Stimulated activated CD8-positive, alpha-beta memory T cell treated with anti-CD3 and anti-CD28 coated beads, Interleukin-12 subunit alpha, Interleukin-12 subunit beta, amount 100 ng/mL, for 4 hours (primary cell): ENCODE data around the gene DOCK6.

Source experiments
- DNase-seq: peaks from one replicate; pipeline ENCODE4 v3.0.0-alpha.2; 2020; ENCODE audit warnings: low read depth

Gene DOCK6

GRCh38 chr19:11225172-11225571 is 37.2 kb downstream of the DOCK6 start:
- no peak for DNase-seq

GRCh38 chr19:11224429-11224828 is 37.9 kb downstream of the DOCK6 start:
- no peak for DNase-seq

GRCh38 chr19:11223200-11223599 is 39.1 kb downstream of the DOCK6 start:
- DNase-seq = no peak

GRCh38 chr19:11221082-11221598 is 41.2 kb downstream of the DOCK6 start:
- no peak for DNase-seq

GRCh38 chr19:11214387-11214786 is 47.9 kb downstream of the DOCK6 start:
- DNase-seq = no peak

GRCh38 chr19:11210656-11210928 is 51.7 kb downstream of the DOCK6 start:
- no peak for DNase-seq

GRCh38 chr19:11209839-11210655 is 52.3 kb downstream of the DOCK6 start:
- DNase-seq = no peak

GRCh38 chr19:11208561-11209471 is 53.5 kb downstream of the DOCK6 start:
- no peak for DNase-seq

- DNase-seq = no peak
Observed at GRCh38 chr19:11205939-11206570, 56.3 kb downstream of the DOCK6 start.

- no peak for DNase-seq
Observed at GRCh38 chr19:11204943-11205349, 57.4 kb downstream of the DOCK6 start.

GRCh38 chr19:11204076-11204602 is 58.2 kb downstream of the DOCK6 start:
- DNase-seq = no peak

GRCh38 chr19:11203194-11204075 is 58.9 kb downstream of the DOCK6 start:
- DNase-seq = no peak

- DNase-seq = no peak
Observed at GRCh38 chr19:11202488-11203193, 59.7 kb downstream of the DOCK6 start.

GRCh38 chr19:11201791-11202190 is 60.5 kb downstream of the DOCK6 start:
- no peak for DNase-seq

GRCh38 chr19:11200931-11201330 is 61.4 kb downstream of the DOCK6 start:
- no peak for DNase-seq

GRCh38 chr19:11200015-11200574 is 62.2 kb downstream of the DOCK6 start:
- no peak for DNase-seq

GRCh38 chr19:11199517-11199916 is 62.8 kb downstream of the DOCK6 start:
- DNase-seq = no peak

GRCh38 chr19:11198769-11199424 is 63.4 kb downstream of the DOCK6 start:
- no peak for DNase-seq

- DNase-seq = no peak
Observed at GRCh38 chr19:11198175-11198534, 64.2 kb downstream of the DOCK6 start.
